GM21619 (cell line): ENCODE data around the gene TMC6.
"Not testable (repeated sequence)": the region's sequence is repeated elsewhere in the genome, so short reads cannot be mapped to it uniquely, and the experiment has no call there.

Experiments
- ATAC-seq: cut with Tn5 transposase; IDR thresholded peaks from one replicate; pipeline ENCODE4 v1.9.1; 2021; ENCODE audit not compliant: unreplicated experiment

The TMC6 gene

DNA sequence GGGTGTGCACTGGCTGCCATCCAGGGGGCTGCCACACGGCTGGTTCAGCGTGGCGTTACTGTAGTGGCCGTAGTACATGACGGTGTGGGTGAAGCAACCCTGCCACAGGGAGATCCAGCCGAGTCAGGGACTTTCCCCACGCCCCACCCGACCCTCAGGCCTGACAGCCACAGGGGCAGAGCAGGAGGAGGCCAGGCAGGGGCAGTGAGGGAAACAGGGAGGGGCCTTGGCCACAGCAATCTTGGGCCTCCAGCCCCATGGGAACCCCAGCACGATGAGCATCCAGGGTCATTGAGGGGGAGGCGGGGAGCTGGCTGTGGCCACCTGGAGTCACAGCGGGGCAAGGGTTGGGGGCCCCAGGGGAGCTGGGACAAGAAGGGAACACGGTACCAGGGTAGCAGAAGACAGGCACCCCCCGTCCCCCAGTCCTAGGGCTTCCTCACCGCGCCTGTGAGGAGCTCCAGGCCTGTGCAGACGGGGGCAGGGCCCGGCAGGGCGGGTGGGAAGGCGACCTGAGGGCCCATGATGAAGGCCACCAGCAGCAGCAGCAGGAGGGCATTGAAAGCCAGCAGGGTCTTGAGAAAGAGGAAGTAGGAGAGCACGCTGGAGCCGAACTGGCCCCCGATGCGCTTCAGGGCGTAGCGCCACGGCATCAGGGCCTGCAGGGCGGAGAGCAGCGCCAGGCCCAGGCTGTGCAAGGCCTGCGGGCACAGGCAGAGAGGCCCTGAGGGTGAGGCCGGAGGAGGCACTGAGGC lies 4.3 kb downstream of the TMC6 start:
- no peak for ATAC-seq

DNA sequence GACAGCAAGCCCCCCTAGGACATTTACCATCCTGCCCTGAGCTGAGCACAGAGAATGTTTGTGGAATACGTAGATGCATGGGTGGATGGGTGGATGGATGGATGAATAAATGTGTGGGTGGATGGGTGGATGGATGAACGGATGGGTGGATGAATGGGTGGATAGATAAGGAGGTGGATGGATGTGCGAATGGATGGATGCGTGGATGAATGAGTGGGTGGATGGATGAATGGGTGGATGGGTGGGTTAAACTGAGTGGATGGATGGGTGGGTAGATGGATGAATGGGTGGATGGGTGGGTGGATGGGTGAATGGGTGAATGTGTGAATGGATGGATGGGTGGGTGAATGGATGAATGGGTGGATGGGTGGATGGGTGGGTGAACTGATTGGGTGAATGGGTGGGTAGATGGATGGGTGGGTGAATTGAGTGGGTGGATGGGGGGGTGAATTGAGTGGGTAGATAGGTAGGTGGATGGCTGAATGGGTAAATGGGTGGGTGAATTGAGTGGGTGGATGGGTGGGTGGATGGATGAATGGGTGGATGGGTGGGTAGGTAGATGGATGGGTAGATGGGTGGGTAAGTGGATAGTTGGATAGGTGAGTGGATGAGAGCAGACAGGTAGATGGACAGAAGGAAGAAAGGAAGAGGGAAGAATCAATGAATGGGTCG lies 5.2 kb downstream of the TMC6 start:
- ATAC-seq, result no peak

DNA sequence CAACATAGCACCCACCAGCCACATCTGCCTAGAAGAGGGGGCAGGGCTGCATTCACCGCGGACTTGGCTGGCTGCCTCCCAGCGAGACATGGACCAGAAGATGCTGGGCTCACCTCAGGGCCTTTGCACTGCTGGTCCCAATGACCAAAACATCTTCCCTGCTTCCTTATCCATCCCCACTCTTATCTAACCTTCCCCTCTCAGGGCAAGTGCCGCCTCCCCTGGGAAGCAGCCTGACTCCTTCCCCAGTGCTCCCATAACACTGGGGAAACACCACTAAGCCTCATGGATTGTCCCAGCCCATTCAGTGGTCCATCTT lies 5.7 kb downstream of the TMC6 start:
- ATAC-seq, result no peak

DNA sequence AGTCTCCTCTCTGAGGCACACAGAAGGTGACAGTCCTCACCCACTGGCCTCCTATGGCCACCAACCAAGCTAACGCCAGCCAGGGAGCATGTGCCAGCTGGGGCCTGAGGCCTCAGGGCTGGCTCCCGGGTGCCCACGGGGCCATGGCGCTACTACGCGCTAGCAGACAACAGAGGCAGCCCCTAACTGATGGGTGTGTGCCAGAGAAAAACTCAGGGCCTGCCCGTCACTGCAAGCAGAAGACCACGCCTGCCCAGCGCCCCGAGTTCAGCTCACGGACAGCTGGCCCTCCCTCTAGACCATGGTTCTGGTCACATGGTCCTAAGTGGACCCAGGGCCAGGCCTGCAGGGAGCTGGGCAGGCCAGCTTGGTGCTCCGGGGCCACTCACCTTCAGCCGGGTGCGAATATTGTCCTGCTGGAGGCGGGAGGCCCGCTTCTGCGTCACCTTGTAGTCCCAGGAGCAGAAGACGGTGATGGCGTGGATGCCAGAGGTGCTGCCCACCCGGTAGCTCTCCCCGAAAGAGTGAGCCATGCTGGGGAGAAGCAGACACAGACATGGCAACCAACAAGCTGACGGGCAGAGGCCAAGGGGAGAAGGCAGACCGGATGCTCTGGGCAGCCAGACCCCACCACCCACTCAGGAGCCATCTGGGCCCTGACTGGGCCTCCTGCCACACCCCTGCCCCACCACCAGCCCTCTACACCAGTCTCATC lies 6.2 kb downstream of the TMC6 start:
- no peak for ATAC-seq

DNA sequence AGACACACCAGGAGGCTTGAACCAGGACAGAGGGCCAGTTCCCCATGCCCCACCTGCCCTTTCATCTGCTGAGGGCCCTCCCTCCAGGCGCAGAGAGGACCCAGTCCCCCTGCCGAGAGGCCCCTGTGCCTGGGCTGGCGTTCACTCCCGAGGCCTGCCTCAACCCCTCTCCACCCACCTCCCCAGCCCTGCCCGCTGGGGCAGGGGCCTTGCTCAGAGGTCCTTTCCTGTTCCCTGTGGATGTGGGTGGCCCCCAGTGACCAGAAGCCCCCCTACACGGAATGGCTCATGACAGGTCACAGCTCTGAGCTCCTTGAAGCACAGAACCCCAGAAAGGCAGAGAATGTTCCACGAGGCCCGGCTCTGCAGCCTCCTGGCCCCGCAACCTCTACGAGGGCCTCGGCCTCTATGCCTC lies 6.7 kb downstream of the TMC6 start:
- ATAC-seq, result no peak

DNA sequence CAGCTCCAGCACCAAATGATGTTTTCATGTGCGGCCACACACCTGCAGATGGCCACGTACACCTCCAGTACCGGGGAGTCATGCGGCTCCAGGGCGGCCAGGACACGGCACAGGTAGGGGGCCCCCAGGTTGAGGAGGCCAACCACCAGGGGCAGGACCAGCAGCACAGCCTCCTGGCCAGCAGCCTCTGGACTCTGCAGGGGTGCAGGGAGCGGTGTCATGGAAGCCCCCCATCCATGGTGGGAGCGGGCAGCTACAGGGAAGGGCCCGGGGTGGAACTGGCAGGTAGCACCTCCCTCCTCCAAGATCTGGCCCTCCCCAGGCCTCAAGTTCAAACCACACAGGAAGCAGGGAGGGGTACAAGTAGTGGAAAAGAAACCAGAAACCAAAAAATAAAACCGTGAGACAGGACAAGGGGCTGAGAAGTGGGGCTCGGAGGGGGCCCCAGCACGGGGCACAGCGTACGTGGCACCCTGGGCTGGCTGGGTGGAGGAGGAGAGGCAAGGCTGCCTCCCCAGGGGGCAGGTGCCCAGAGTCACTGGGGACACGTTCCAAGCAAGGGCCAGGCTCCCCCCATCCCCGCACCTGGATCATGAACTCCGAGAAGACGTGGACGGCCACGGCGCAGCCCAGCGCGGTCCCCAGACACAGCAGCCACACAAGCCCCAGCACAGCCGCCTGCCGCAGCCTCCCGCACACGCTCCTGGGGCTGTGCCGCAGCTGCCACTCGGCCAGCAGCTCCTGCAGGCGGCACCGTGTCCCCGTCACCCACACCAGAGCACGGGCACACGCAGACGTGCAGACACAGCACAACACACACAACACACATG lies 7.4 kb downstream of the TMC6 start:
- ATAC-seq, result no peak

DNA sequence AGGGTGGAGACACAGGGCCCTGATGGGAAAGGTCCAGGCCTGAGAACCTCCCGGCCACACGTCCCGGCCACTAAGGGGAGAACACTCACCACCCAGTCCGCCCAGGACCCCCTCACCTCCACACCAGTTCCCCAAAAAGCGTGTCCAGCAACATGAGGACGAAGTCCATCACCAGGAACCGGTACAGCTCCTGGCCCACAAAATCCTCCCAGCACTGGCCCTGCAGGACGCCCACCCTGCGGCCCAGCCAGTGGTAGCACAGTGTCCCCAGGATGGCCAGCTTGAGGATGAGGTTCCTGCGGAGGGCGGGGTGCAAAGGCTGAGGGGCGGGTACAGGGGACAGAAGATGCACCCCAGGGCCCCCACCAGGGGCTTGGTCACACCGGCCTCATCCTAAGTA lies 8.0 kb downstream of the TMC6 start:
- no peak for ATAC-seq

DNA sequence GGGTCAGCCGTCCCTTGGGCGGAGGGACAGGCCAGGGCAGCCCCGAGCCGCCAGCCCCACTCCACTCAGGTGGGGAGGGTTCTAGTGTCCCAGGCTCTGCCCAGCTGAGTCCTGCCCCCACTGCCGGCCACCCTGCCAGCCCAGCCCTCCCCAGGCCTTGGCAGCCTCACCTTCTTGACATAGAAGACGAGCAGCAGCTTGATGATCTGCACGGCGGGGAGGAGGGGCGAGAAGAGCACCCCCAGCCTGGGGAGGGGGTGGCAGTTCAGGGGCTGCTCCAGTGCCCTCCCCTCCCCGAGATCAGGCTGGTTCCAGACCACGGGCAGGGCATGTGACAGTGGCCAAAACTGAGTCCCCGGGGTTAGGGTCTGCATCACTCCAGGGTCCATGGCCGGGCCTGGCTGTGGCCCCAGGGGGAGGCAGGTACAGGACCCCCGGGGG lies 9.7 kb downstream of the TMC6 start:
- no peak for ATAC-seq

DNA sequence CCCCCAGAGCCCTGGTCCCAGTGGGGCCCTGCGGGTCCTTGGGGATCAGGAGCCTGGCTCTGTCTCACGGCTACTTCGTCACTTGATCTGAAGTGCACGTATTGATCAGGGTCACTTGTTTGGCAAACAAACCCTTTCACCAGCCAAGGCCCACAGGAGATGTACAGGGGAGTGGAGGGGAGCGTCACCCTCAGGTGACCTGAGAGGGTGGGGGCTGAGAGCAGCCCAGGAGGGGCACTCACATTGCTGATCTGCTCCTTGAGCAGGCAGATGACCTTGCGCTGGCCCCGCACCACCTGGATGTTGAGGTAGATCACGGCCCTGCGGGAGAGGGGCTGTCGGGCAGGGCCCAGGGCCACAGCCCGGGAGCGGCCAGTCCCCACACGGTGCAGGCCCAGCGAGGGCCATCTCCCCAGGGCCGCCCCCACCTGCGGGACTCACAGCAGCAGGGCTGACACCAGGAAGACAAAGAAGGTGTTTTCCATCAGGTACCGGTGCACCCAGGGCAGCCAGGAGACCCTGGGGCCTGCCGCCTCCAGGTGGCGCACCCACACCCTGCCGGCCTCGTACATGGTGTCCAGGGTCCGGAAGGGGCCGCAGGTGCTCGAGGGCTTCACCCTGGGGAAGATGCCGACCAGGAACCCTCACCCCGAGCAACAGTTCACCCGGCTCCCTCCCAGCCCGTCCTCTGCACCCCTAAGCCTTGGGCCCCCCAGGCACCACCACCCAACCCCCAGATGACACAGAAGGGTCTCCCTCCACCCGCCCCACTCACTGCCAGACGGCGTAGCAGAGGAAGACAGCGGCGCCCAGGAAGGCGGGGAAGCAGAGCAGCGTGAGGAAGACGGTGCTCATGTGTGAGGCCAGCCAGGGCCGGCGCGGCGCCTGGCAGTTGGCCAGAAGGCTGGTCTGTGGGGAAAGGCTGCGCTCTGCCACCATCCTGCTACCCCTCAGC lies 11.3 kb downstream of the TMC6 start:
- ATAC-seq, result no peak

DNA sequence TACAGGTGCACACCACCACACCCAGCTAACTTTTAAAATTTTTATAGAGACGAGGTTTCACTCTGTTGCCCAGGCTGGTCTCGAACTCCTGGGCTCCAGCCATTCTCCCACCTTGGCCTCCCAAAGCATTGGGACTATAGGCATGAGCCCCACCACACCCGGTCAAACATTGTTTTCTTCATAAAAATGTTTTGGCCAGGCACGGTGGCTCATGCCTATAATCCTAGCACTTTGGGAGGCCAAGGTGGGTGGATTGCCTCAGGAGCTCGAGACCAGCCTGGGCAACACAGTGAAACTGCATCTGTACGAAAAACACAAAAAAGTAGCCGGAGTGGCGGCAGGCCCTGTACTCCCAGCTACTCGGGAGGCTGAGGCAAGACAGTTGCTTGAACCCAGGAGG lies 12.1 kb downstream of the TMC6 start:
- no peak for ATAC-seq

DNA sequence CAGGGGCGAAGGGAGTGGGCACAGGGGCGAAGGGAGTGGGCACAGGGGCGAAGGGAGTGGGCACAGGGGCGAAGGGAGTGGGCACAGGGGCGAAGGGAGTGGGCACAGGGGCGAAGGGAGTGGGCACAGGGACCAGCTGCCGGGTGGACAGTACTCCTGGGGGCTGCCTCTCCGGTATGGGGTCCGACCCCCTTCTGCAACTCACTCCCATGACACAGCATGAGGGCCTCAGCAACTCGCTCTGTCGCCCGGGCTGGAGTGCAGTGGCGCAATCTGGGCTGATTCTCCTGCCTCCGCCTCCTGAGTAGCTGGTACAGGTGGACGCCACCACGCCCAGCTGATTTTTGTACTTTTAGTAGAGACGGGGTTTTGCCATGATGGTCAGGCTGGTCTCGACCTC lies 12.8 kb downstream of the TMC6 start:
- not testable (repeated sequence) for ATAC-seq

DNA sequence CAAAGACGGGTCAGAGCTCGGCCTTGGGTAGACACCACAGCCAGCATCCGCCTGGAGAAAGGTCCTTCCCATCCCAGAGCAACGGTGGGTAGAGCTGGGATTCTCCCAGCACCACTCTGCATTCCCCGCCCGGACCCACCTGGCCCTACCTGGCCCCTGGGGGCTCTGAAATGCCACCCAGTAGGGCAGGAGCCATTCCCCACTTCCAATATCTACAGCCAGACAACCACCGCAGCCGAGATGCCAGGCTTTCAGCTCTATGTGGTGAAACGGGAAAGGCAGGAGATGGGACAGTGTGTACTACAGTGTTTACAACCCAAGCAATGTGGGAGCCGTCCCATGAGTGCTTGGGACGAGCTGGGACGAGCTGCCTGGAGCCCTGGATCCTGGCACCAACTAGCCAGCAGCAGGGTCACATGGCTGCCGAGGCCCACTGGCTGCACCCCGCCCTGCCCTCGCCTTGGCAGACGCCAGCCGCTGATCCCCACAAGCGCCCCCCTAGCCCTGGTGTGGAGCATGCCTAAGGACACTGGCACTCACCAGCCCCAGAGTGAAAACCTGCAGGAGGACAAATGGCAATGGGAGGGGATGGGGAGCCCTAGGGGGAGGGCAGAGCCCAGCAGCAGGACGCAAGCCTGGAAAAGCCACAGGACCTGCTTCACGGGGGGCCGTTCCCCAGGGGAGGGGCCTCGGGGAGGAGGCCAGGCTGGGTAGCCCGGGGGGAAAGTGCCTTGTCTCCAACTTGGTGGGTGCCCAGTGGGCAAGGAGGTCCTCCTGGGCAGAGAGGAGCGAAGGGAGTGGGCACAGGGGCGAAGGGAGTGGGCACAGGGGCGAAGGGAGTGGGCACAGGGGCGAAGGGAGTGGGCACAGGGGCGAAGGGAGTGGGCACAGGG lies 13.5 kb downstream of the TMC6 start:
- no peak for ATAC-seq

DNA sequence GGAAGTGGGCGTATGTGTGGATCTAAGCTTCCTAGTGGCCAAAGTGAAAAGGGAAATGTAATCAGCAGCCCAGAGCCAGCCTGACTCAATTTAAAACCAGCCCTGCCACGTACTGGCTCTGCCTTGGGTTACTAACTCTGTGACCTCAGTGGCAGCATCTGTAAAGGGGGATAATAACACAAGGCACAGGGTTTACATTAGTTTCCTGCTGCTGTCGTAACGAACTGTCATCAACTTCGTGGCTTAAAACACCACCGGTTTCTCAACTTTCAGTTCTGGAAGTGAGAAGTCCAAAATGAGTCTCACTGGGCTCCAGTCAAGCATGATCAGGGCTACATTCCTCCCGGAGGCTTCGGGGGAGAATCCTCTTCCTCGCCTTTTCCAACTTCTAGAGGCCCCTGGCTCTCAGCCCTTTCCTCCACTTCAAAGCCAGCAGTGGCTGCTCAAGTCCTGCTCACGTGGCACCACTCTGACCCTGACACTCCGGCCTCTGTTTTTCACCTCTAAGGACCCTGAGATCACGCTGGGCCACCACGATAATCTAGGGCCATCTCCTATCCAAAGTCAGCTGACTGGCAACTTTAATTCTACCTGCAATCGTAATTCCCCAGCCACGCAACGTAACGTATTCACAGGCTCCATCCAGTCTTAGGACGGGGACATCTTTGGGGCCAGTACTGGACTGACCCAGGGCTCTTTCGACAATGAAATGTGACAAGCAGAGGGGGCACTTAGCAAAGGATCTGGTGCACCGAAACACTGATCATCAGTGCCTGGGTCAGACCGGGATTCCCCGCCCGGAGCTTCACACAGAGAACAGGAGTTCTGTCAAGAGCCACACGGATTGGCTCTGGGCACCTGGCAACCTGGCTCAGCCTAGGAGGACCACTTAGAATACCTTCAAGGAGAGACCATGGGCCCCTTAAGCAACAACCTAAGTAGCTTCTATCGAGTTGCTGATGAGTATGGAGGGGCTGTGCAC lies 14.5 kb downstream of the TMC6 start:
- ATAC-seq, result no peak

DNA sequence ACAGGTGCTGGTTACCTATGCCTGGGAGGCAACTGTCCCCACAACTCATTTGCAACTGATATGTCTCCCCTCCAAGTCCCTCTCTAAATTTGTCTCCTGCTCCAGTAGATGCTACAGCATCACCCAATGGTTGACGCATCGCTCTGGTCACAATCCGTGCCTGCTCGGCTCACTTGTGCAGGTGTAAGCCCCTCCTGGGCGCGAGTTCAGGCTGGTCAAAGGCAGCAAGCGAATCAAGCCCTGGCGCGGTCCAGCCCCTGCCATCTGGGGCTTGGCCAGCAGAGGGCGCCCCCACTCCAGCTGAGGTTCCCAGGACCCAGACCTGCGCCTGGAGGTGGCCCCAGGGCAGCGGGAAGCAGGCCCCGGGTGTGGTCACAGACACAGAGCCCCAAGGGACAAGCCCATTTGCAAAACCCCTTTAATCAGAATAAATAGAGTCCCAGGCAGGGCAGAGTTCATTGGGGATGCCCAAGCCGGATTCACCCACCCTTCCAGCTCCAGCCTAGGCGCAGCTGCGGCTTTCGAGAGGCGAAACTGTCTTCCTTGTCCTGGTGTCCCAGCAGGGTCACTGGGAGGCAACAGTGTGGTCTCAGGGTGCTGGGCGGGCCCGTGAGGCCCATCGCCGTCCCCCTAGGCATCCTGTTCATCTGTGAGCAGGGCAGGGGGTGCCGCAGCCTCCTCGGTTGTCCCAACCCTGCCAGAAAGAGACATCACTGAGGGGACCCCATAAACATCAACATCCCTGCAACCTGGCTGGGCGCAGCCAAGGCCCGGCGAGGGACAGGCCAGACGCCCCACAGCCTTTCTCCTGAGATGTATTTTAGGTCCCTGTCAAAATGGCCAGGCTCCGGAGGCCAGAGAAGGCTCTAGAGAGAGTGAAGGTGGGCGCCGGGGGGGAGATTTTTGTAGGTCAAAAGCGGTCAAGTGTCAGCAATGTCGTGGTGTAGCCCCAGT lies 15.8 kb downstream of the TMC6 start:
- no peak for ATAC-seq

DNA sequence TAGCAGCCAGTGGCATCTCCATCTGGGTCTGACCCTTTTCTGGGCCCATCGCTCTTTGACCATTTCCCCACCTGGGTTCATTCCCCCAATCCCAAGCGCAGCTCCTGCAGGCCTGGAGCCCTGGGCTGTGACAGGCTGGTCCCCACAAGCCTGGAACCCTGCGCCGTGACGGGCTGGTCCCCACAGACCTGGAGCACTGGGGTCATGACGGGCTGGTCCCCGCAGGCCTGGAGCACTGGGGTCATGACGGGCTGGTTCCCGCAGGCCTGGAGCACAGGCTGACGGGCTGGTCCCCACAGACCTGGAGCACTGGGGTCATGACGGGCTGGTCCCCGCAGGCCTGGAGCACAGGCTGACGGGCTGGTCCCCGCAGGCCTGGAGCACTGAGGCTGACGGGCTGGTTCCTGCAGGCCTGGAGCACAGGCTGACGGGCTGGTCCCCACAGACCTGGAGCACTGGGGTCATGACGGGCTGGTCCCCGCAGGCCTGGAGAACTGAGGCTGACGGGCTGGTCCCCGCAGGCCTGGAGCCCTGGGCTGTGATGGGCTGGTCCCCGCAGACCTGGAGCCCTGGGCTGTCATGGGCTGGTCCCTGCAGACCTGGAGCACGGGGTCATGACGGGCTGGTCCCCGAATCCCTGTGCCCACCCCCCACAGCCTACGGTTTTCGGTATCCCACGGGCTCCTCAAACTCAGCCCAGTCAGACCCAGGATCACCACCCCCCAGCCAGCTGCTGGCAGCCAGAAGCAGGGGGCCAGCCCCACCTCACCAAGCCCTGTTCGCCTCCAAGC lies 16.6 kb downstream of the TMC6 start:
- ATAC-seq, result no peak
